IMR-90 (cell line): ENCODE data around the gene CCDC136. TPM values are rescaled to one million over a fixed set of nuclear protein-coding genes. Genes with fewer than 3 reads are reported as not detected.
A peak's percentile ranks its signal among the peaks of the same experiment; 100 is the strongest.

ENCODE experiments used
- ATAC-seq: fragments of 200-7000 bp; cut with Tn5 transposase; 2 replicates; pipeline ENCODE4 v1.9.1; 2020; ENCODE audit warnings: low read depth, mild to moderate bottlenecking, moderate library complexity
- BruUV-seq: library from RNA; stranded (reverse); fragments of 400-500 nt; replicated peaks from 2 replicates; lab custom pipeline; 2021; lab: Mats Ljungman, UMichigan
- CTCF ChIA-PET: fragments of 300-600 bp; formaldehyde crosslinking; extraction: SDS; loops from one replicate; lab custom pipeline; 2021; ENCODE audit warnings: antibody characterized with exemption; lab: Yijun Ruan, JAX
- POLR2A ChIA-PET: fragments of 300-600 bp; sonication (Branson Sonifier 250); formaldehyde crosslinking; loops from one replicate; lab custom pipeline; 2022; ENCODE audit warnings: antibody characterized with exemption; ENCODE audit not compliant: unreplicated experiment; lab: Charles Lee
- DNase-seq: peaks from one replicate; pipeline ENCODE4 v3.0.0; 2013
- H2AFZ ChIP-seq: replicated peaks from 2 replicates; pipeline ENCODE3; 2013; ENCODE audit warnings: low read length, mild to moderate bottlenecking; ENCODE audit not compliant: poor library complexity
- H2AK5ac ChIP-seq: 2 replicates; pipeline ENCODE4 v1.6.1; 2013; ENCODE audit warnings: low read depth, low read length, inconsistent platforms
- H2AK9ac ChIP-seq: replicated peaks from 2 replicates; pipeline ENCODE3; 2013; ENCODE audit warnings: mild to moderate bottlenecking, low read depth, low read length, moderate library complexity; ENCODE audit not compliant: poor library complexity
- H2BK120ac ChIP-seq: 2 replicates; pipeline ENCODE4 v1.6.1; 2013; ENCODE audit warnings: low read depth, low read length, inconsistent platforms
- H2BK15ac ChIP-seq: 3 replicates; pipeline ENCODE4 v1.6.1; 2013; ENCODE audit warnings: low read depth, low read length, inconsistent platforms
- H2BK20ac ChIP-seq: 2 replicates; pipeline ENCODE4 v1.6.1; 2013; ENCODE audit warnings: low read depth, mild to moderate bottlenecking, inconsistent platforms, low read length, moderate library complexity
- H2BK5ac ChIP-seq: 2 replicates; pipeline ENCODE4 v1.6.1; 2013; ENCODE audit warnings: mild to moderate bottlenecking, low read depth, low read length, inconsistent platforms; ENCODE audit not compliant: poor library complexity, severe bottlenecking
- H3K14ac ChIP-seq: replicated peaks from 2 replicates; pipeline ENCODE4 v1.6.1; 2013; ENCODE audit warnings: low read depth, low read length, inconsistent platforms
- H3K18ac ChIP-seq: 2 replicates; pipeline ENCODE4 v1.6.1; 2013; ENCODE audit warnings: low read depth, low read length, control low read depth
- H3K23ac ChIP-seq: 2 replicates; pipeline ENCODE4 v1.6.1; 2013; ENCODE audit warnings: low read depth, low read length, inconsistent platforms
- H3K27ac ChIP-seq: 2 replicates; pipeline ENCODE4 v1.5.1; 2013; ENCODE audit warnings: mild to moderate bottlenecking, control low read depth, low read length; ENCODE audit not compliant: insufficient read depth
- H3K27me3 ChIP-seq: 2 replicates; pipeline ENCODE4 v1.6.1; 2013; ENCODE audit warnings: low read length; ENCODE audit not compliant: control insufficient read depth, insufficient read depth
- H3K36me3 ChIP-seq: 2 replicates; pipeline ENCODE4 v1.6.1; 2013; ENCODE audit warnings: low read length, mixed read lengths; ENCODE audit not compliant: control insufficient read depth, insufficient read depth
- H3K4ac ChIP-seq: 2 replicates; pipeline ENCODE4 v1.6.1; 2013; ENCODE audit warnings: low read depth, low read length, inconsistent platforms
- H3K4me1 ChIP-seq: 2 replicates; pipeline ENCODE4 v1.6.1; 2013; ENCODE audit warnings: low read length, mixed read lengths; ENCODE audit not compliant: control insufficient read depth, insufficient read depth
- H3K4me2 ChIP-seq: 2 replicates; pipeline ENCODE4 v1.6.1; 2013; ENCODE audit warnings: low read depth, mild to moderate bottlenecking, control low read depth, low read length, moderate library complexity
- H3K4me3 ChIP-seq: 2 replicates; pipeline ENCODE4 v1.5.1; 2013; ENCODE audit warnings: low read depth, mild to moderate bottlenecking, control low read depth, low read length, moderate library complexity; ENCODE audit not compliant: insufficient read depth
- H3K56ac ChIP-seq: 2 replicates; pipeline ENCODE4 v1.6.1; 2013; ENCODE audit warnings: low read length, inconsistent platforms; ENCODE audit not compliant: insufficient read depth; ENCODE audit errors: extremely low read depth
- H3K79me1 ChIP-seq, 2 experiments: 2 replicates each; pipeline ENCODE4 v1.6.1; 2013; ENCODE audit warnings: low read length in 2 of 2, inconsistent platforms in 1 of 2, low read depth in 1 of 2
- H3K9ac ChIP-seq: 2 replicates; pipeline ENCODE4 v1.6.1; 2013; ENCODE audit warnings: low read depth, low read length, control low read depth
- H3K9me1 ChIP-seq: 2 replicates; pipeline ENCODE4 v1.6.1; 2013; ENCODE audit warnings: low read length, inconsistent platforms; ENCODE audit not compliant: insufficient read depth
- H3K9me3 ChIP-seq: 2 replicates; pipeline ENCODE4 v1.6.1; 2013; ENCODE audit warnings: low read length; ENCODE audit not compliant: control insufficient read depth, insufficient read depth
- H4K20me1 ChIP-seq: 2 replicates; pipeline ENCODE4 v1.6.1; 2013; ENCODE audit warnings: low read length, inconsistent platforms; ENCODE audit not compliant: insufficient read depth
- H4K5ac ChIP-seq: 2 replicates; pipeline ENCODE4 v1.6.1; 2013; ENCODE audit warnings: mild to moderate bottlenecking, low read depth, low read length, control low read depth
- H4K8ac ChIP-seq, 2 experiments: 2 replicates each; pipeline ENCODE4 v1.6.1; 2013; ENCODE audit warnings: low read depth in 2 of 2, low read length in 2 of 2, control low read depth in 1 of 2, inconsistent platforms in 1 of 2
- H4K91ac ChIP-seq: 2 replicates; pipeline ENCODE4 v1.6.1; 2013; ENCODE audit warnings: low read depth, low read length, inconsistent platforms; ENCODE audit not compliant: insufficient read depth
- FOS ChIP-seq: fragments of 150-350 bp; IDR thresholded peaks from 2 replicates; pipeline ENCODE4 v1.6.1; 2016; ENCODE audit warnings: low read depth, low read length
- MAFK ChIP-seq: IDR thresholded peaks from 2 replicates; pipeline ENCODE4 v1.6.1; 2012; ENCODE audit warnings: low read depth, low read length, improper control_type of control experiment
- MAZ ChIP-seq: IDR thresholded peaks from 2 replicates; pipeline ENCODE4 v1.6.1; 2012; ENCODE audit warnings: low read depth, mild to moderate bottlenecking, low read length, improper control_type of control experiment, moderate library complexity, borderline replicate concordance
- NFE2L2 ChIP-seq: fragments of 150-350 bp; IDR thresholded peaks from 2 replicates; pipeline ENCODE4 v1.6.1; 2016; ENCODE audit warnings: low read depth, mild to moderate bottlenecking, low read length
- POLR2A ChIP-seq: IDR thresholded peaks from 2 replicates; pipeline ENCODE4 v1.6.1; 2012; ENCODE audit warnings: mild to moderate bottlenecking, low read depth, low read length
- RAD21 ChIP-seq: IDR thresholded peaks from 2 replicates; pipeline ENCODE4 v1.6.1; 2012; ENCODE audit warnings: low read length, improper control_type of control experiment
- SMC3 ChIP-seq: fragments of 150-350 bp; IDR thresholded peaks from 2 replicates; pipeline ENCODE4 v1.6.1; 2016; ENCODE audit warnings: low read depth, mild to moderate bottlenecking, antibody characterized with exemption, low read length, moderate library complexity
- WGBS, 2 experiments: methylation state at CpG; one replicate each; pipeline versions ENCODE4 v1.1.5 to v1.1.7; 2013; ENCODE audit warnings: missing lambda C conversion rate in 2 of 2; ENCODE audit not compliant: insufficient read length in 1 of 2; ENCODE audit errors: extremely low coverage in 2 of 2; 5-methylcytosine and 5-hydroxymethylcytosine counted together
- dilution Hi-C: fragments of 300-500 bp; cut with HindIII; formaldehyde crosslinking; loops from one replicate; pipeline ENCODE4 v1.14.3; 2018; ENCODE audit warnings: low sequenced_read_pairs; ENCODE audit not compliant: unreplicated experiment
- in situ Hi-C: fragments of 300-500 bp; cut with MboI; formaldehyde crosslinking; loops from 3 replicates; pipeline ENCODE4 v1.14.3; 2019; ENCODE audit warnings: low sequenced_read_pairs, inconsistent platforms, mixed read lengths
- intact Hi-C: fragments of 100-400 bp; cut with micrococcal nuclease; formaldehyde crosslinking; loops from 2 replicates; pipeline ENCODE4 v1.10.0; 2022
- polyA plus RNA-seq, 3 experiments: library from polyadenylated mRNA; depleted of rRNA; stranded (reverse); fragments of >200 nt; gene quantifications; 2 replicates each; pipeline ENCODE4 v1.2.3, GENCODE V29; 2012; ENCODE audit warnings: low replicate concordance in 1 of 3
- total RNA-seq: library from RNA; depleted of rRNA; stranded (reverse); fragments of >200 nt; gene quantifications from 2 replicates; pipeline ENCODE4 v1.2.3, GENCODE V29; 2012
- TF ChIP-seq, protein P1 (sequence below): conservative IDR thresholded peaks from 2 replicates; pipeline ENCODE4 v1.5.1; 2012; ENCODE audit warnings: mild to moderate bottlenecking, low read depth, low read length, improper control_type of control experiment

Gene CCDC136
- total and polyA plus RNA-seq, 2 of the 4 experiments (the other 2 are of a cell fraction), result 7.7 to 18.0 TPM

DNA sequence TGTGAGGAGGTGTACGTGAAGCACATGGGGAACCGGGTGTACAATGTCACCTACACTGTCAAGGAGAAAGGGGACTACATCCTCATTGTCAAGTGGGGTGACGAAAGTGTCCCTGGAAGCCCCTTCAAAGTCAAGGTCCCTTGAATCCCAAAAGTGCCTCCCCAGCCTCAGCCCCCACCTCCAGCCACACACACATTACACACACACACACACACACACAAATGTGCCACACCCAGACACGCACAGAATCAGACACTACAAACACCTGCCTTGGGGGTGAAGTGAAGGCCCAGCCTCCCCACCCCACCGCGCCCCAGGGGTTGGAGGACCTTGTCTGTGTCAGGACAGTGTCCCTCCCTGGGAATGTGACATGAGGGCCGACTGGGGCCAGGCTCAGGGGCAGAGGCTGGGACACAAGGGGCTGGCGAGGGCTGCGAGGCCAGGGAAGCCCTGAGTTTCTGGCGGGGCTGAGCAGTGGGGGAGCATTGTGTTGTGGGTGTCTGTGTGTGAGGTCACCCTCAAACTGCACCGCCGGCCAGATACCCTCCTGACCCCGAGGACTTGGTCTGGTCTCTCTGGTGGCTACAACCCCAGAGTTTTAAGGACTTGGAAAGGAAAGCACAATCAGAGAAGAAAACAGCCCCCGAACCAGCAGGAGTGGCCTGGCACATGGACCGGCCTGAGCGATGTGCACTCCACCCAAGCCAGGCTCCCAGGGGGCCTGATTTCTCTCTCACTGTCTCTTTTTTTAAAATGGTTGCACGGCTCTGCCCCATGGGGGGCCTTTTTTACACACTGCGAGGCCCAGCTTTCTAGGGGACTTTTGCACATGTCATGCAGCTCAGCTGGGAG, 66.8 kb downstream of the CCDC136 start (continued):
- TF ChIP-seq MAFK (no peak), FOS (no peak)

- ATAC-seq, result no peak
- no peaks in the 10 kb centered on the region for H3K27me3 ChIP-seq
Measured at GRCh38 chr7:128859232-128860157, 67.7 kb downstream of the CCDC136 start.

More at GRCh38 chr7:128859232-128860157, 67.7 kb downstream of the CCDC136 start:
- H4K20me1 ChIP-seq, result peaks cover 44% of the 10 kb centered on the region
- peaks cover 38% of the 10 kb centered on the region for H3K36me3 ChIP-seq
- no peak overlapping the region for H4K91ac ChIP-seq
- DNase-seq, result no peak
- H3K14ac ChIP-seq, result no peak overlapping the region
- H3K4me1 ChIP-seq, result peaks cover 2% of the 10 kb centered on the region
- H3K23ac ChIP-seq, result no peak overlapping the region
- no peak overlapping the region for H3K9ac ChIP-seq
- H3K4me2 ChIP-seq, result no peak overlapping the region
- WGBS, 2 experiments, result 100% methylated on average over 3 of the region's 12 CpGs; no CpG with 5 or more reads in 1 of the 2 experiments
- peaks cover 10 to 19% of the 10 kb centered on the region in 2 experiments for H3K79me1 ChIP-seq
- peaks cover 5% of the 10 kb centered on the region; the same call in 1 of the 2 replicates for H3K9me1 ChIP-seq
- intact Hi-C loops, result no loop called here
- H3K27ac ChIP-seq, result no peak overlapping the region
- ChIA-PET POLR2A (interaction anchor here (0.5 kb wide), 1 partner anchor 28 kb away, joined by 26 read pairs; no protein-coding TSS in a partner anchor), CTCF (interaction anchor here (1.3 kb wide), 1 partner anchor 24 kb away, joined by 3 read pairs; no protein-coding TSS in a partner anchor)
- no peak overlapping the region for H2BK15ac ChIP-seq
- BruUV-seq, result no TSS peak
- H3K56ac ChIP-seq, result no peak overlapping the region
- no peak overlapping the region for H2AK5ac ChIP-seq
- peak overlapping the region; percentile 48 for H2AK9ac ChIP-seq
- no peak overlapping the region for H2BK120ac ChIP-seq
- H3K4me3 ChIP-seq, result no peak overlapping the region
- dilution Hi-C loops, result no loop called here
- H3K9me3 ChIP-seq, result no peaks in the 10 kb centered on the region
- no peak overlapping the region for H2BK20ac ChIP-seq
- H3K4ac ChIP-seq, result no peak overlapping the region
- no peak overlapping the region for H2BK5ac ChIP-seq
- no peak overlapping the region for H3K18ac ChIP-seq
- H4K8ac ChIP-seq, result no peak overlapping the region
- TF ChIP-seq POLR2A (no peak), MAZ (no peak), SMC3 (no peak), RAD21 (no peak), FOS (no peak), NFE2L2 (no peak)
- TF ChIP-seq, protein P1, sequence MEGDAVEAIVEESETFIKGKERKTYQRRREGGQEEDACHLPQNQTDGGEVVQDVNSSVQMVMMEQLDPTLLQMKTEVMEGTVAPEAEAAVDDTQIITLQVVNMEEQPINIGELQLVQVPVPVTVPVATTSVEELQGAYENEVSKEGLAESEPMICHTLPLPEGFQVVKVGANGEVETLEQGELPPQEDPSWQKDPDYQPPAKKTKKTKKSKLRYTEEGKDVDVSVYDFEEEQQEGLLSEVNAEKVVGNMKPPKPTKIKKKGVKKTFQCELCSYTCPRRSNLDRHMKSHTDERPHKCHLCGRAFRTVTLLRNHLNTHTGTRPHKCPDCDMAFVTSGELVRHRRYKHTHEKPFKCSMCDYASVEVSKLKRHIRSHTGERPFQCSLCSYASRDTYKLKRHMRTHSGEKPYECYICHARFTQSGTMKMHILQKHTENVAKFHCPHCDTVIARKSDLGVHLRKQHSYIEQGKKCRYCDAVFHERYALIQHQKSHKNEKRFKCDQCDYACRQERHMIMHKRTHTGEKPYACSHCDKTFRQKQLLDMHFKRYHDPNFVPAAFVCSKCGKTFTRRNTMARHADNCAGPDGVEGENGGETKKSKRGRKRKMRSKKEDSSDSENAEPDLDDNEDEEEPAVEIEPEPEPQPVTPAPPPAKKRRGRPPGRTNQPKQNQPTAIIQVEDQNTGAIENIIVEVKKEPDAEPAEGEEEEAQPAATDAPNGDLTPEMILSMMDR, result no peak
- H4K5ac ChIP-seq, result no peak overlapping the region
- H2AFZ ChIP-seq, result no peak overlapping the region
- in situ Hi-C loops, result no loop called here
